GM19324 (cell line): ENCODE data around the gene ITCH.

ENCODE experiments used
- ATAC-seq: cut with Tn5 transposase; IDR thresholded peaks from one replicate; pipeline ENCODE4 v1.9.1; 2021; ENCODE audit warnings: mild to moderate bottlenecking, moderate library complexity; ENCODE audit not compliant: unreplicated experiment, low FRiP score

The ITCH gene

GRCh38 chr20:34525709-34526416 lies 162.8 kb downstream of the ITCH start:
- no peak for ATAC-seq

GRCh38 chr20:34526466-34526865 lies 163.4 kb downstream of the ITCH start:
- ATAC-seq, result no peak

GRCh38 chr20:34527016-34527415 lies 163.9 kb downstream of the ITCH start:
- ATAC-seq, result no peak

GRCh38 chr20:34528921-34529297 lies 165.8 kb downstream of the ITCH start:
- ATAC-seq, result no peak

- ATAC-seq, result no peak
Observed at GRCh38 chr20:34529742-34530141, 166.7 kb downstream of the ITCH start.

- ATAC-seq, result no peak
Observed at GRCh38 chr20:34530342-34530741, 167.3 kb downstream of the ITCH start.

- no peak for ATAC-seq
Observed at GRCh38 chr20:34531608-34532265, 168.7 kb downstream of the ITCH start.

- ATAC-seq, result no peak
Observed at GRCh38 chr20:34532320-34532719, 169.2 kb downstream of the ITCH start.

- no peak for ATAC-seq
Observed at GRCh38 chr20:34532756-34533155, 169.7 kb downstream of the ITCH start.

GRCh38 chr20:34534391-34535165 lies 171.5 kb downstream of the ITCH start:
- no peak for ATAC-seq

GRCh38 chr20:34535301-34535840 lies 172.3 kb downstream of the ITCH start:
- no peak for ATAC-seq

GRCh38 chr20:34535857-34536256 lies 172.8 kb downstream of the ITCH start:
- ATAC-seq, result no peak

- ATAC-seq, result no peak
Observed at GRCh38 chr20:34536798-34537394, 173.8 kb downstream of the ITCH start.

- ATAC-seq, result no peak
Observed at GRCh38 chr20:34537651-34538050, 174.6 kb downstream of the ITCH start.

- no peak for ATAC-seq
Observed at GRCh38 chr20:34538671-34539123, 175.6 kb downstream of the ITCH start.

- no peak for ATAC-seq
Observed at GRCh38 chr20:34539756-34540155, 176.7 kb downstream of the ITCH start.

- ATAC-seq, result no peak
Observed at GRCh38 chr20:34540596-34541263, 177.7 kb downstream of the ITCH start.

- ATAC-seq, result no peak
Observed at GRCh38 chr20:34541264-34541901, 178.3 kb downstream of the ITCH start.

- no peak for ATAC-seq
Observed at GRCh38 chr20:34541917-34542316, 178.8 kb downstream of the ITCH start.

- ATAC-seq, result no peak
Observed at GRCh38 chr20:34542439-34542838, 179.4 kb downstream of the ITCH start.
